ENCODE results near the gene DES.
A peak's percentile ranks its signal among the peaks of the same experiment; 100 is the strongest.

DES gene

DNA sequence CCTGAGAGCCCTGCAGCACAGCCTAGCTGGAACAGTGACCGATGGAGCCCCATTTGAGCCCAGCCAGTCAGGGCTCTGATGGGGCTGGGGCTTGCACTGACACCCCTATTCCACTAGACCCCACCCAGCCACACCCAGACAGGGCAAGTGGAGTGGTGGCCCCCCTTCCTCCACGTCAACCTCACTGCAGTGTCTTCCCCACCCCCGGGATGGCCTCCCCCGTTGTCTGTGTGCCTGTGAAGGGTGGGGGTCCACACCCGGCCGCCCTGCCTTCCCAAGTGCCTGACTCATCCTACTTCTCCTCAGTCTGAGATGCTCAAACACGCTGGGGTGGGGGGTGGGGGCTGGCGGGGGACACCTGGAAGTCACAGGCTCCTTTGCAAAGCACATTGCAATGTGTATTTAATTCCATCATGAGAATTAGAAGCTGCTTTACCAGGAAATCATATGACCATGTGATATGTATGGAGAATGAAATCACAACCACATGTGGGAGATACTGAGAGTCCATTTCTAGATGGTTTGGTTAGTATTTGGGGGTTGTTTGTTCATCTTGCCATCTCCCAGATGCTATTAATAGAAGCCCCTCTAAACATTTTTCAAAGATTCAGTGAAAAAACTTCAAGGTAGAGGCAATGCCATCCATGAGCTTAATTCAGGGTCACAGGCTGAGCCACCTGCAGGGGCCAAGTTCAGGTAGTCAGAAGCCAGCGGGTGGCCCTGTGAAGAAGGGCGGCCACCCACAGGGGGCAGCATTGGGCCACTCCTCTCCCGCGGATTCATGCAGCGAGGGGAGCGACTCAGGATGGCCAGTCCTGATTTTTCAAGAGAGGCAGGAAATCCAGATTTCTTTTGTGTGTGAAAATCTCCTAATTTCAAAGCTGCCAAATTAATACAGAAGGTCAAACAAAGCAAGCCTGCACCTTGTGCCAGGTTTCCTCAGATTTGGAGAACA lies 57.8 kb downstream of the DES start:
- DNase-seq: peak; percentile 60

All from activated naive CD4-positive, alpha-beta T cell treated with Interleukin-2 at 50 U/mL for 16 hours (primary cell).